ENCODE data around the gene FZD1. TPM values are rescaled to one million over a fixed set of nuclear protein-coding genes. Genes with fewer than 3 reads are reported as not detected.

Gene FZD1
- total RNA-seq, 2 experiments from 2014 or later: 0.16 to 0.20 TPM

- ChIA-PET CTCF (no interaction called here), POLR2A (interaction anchor here (0.6 kb wide), 1 partner anchor 439 kb away, joined by 3 read pairs; no protein-coding TSS in a partner anchor)
- Mint-ChIP-seq H3K4me1 (ENCODE audit: low read depth) (no peaks in the 10 kb centered on the region), H3K36me3 (ENCODE audit: low read depth) (no peaks in the 10 kb centered on the region), H3K27ac (no peak overlapping the region), H3K9me3 (no peaks in the 10 kb centered on the region), H3K4me3 (no peak overlapping the region), H3K27me3 (peaks cover 5% of the 10 kb centered on the region)
- no peak for TF ChIP-seq CTCF (IDR thresholded peaks at IDR 0.05)
- DNase-seq: no peak
- no peak for ATAC-seq
- intact Hi-C loops (cut with micrococcal nuclease): no loop called here
Observed at GRCh38 chr7:91293840-91294239, 29.6 kb downstream of the FZD1 start.

DNA sequence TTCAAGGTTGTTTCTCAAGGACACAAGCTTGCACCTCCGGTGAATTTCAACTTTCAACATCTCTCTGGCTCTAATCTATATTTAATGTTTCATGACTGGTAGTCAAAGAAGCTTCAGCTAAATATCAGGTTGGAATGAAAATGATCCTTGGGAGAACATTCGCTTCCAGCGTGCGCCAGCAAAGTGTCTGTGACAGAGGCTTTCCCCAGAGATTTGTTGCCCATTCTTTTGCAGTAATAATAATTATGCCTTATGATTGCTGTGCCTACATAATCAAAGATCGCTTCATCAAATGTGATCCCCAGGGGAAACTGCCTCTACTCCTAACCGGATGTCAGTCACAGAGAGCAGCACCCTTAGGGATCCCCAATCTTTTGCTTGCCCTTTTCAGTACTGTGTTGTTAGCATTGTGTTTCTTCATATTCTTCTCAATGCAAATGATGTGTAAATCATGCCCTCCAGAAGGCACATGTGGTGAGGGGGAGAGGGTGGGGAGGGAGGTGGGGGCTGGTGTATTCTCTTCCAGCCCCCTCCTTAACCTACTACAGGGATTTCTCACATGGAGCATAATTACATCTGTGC is 30.5 kb downstream of the FZD1 start:
- no peak for TF ChIP-seq CTCF (IDR thresholded peaks at IDR 0.05)
- H3K27ac Mint-ChIP-seq: no peak overlapping the region
- H3K4me3 Mint-ChIP-seq: no peak overlapping the region
- ATAC-seq: no peak
- intact Hi-C loops (cut with micrococcal nuclease): no loop called here
- no peaks in the 10 kb centered on the region for H3K4me1 Mint-ChIP-seq (ENCODE audit: low read depth)
- CTCF ChIA-PET: interaction anchor here (1.3 kb wide), 1 partner anchor 9 kb away, joined by 3 read pairs; no protein-coding TSS in a partner anchor
- no peaks in the 10 kb centered on the region for H3K36me3 Mint-ChIP-seq (ENCODE audit: low read depth)
- POLR2A ChIA-PET: no interaction called here
- no peaks in the 10 kb centered on the region for H3K9me3 Mint-ChIP-seq
- DNase-seq: no peak
- peaks cover 5% of the 10 kb centered on the region for H3K27me3 Mint-ChIP-seq

DNA sequence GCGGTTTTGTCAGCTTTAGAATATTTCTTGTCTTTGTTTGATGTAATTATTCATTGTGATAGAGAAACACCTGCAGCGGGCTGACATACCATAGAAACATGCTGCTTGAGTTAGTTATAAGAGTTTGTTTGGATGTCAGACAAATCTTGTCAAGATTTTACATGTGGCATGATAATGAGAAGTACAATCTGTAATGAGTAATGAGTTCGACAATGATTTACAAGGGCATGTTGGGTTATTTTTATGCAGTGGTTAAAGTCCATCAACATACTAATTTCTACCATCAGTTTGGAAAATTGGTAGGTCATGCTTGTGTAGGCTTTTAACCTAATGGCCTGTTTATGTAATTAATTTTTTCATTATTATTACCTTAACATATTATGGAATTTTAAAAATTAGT is 31.3 kb downstream of the FZD1 start:
- TF ChIP-seq CTCF (IDR thresholded peaks at IDR 0.05): no peak
- DNase-seq (no peak), ATAC-seq (no peak)
- no peaks in the 10 kb centered on the region for H3K4me1 Mint-ChIP-seq (ENCODE audit: low read depth)
- no peak overlapping the region for H3K4me3 Mint-ChIP-seq
- H3K36me3 Mint-ChIP-seq (ENCODE audit: low read depth): no peaks in the 10 kb centered on the region
- H3K27me3 Mint-ChIP-seq: peaks cover 5% of the 10 kb centered on the region
- POLR2A ChIA-PET: no interaction called here
- H3K27ac Mint-ChIP-seq: no peak overlapping the region
- intact Hi-C loops (cut with micrococcal nuclease): no loop called here
- CTCF ChIA-PET: interaction anchor here (1.3 kb wide), 1 partner anchor 10 kb away, joined by 3 read pairs; no protein-coding TSS in a partner anchor
- H3K9me3 Mint-ChIP-seq: no peaks in the 10 kb centered on the region

GRCh38 chr7:91297939-91298338 is 33.7 kb downstream of the FZD1 start:
- ATAC-seq (no peak), DNase-seq (no peak)
- intact Hi-C loops (cut with micrococcal nuclease): no loop called here
- ChIA-PET POLR2A (interaction anchor here (1.1 kb wide), 1 partner anchor 70 kb away, joined by 3 read pairs; no protein-coding TSS in a partner anchor), CTCF (no interaction called here)
- H3K36me3 Mint-ChIP-seq (ENCODE audit: low read depth): no peaks in the 10 kb centered on the region
- peaks cover 5% of the 10 kb centered on the region for H3K27me3 Mint-ChIP-seq
- H3K27ac Mint-ChIP-seq: no peak overlapping the region
- TF ChIP-seq CTCF (IDR thresholded peaks at IDR 0.05): no peak
- no peak overlapping the region for H3K4me3 Mint-ChIP-seq
- H3K4me1 Mint-ChIP-seq (ENCODE audit: low read depth): no peaks in the 10 kb centered on the region
- no peaks in the 10 kb centered on the region for H3K9me3 Mint-ChIP-seq

- H3K27ac Mint-ChIP-seq: no peak overlapping the region
- H3K9me3 Mint-ChIP-seq: no peaks in the 10 kb centered on the region
- CTCF ChIA-PET: no interaction called here
- H3K4me3 Mint-ChIP-seq: no peak overlapping the region
- H3K27me3 Mint-ChIP-seq: peaks cover 3% of the 10 kb centered on the region
- intact Hi-C loops (cut with micrococcal nuclease): no loop called here
- POLR2A ChIA-PET: no interaction called here
- TF ChIP-seq CTCF (IDR thresholded peaks at IDR 0.05): no peak
- H3K36me3 Mint-ChIP-seq (ENCODE audit: low read depth): no peaks in the 10 kb centered on the region
- no peaks in the 10 kb centered on the region for H3K4me1 Mint-ChIP-seq (ENCODE audit: low read depth)
- ATAC-seq: no peak
- no peak for DNase-seq
Observed at GRCh38 chr7:91299952-91300775, 35.9 kb downstream of the FZD1 start.
